Retina (tissue), 1 donor: ENCODE measurements around the gene FRMD4A.
"Not testable (repeated sequence)": the region's sequence is repeated elsewhere in the genome, so short reads cannot be mapped to it uniquely, and the experiment has no call there.

ENCODE experiments used
- DNase-seq: peaks from one replicate; pipeline ENCODE4 v3.0.0-alpha.2; 2016

FRMD4A gene

GRCh38 chr10:14089556-14090292 lies 241.0 kb downstream of the FRMD4A start:
- no peak for DNase-seq

DNA sequence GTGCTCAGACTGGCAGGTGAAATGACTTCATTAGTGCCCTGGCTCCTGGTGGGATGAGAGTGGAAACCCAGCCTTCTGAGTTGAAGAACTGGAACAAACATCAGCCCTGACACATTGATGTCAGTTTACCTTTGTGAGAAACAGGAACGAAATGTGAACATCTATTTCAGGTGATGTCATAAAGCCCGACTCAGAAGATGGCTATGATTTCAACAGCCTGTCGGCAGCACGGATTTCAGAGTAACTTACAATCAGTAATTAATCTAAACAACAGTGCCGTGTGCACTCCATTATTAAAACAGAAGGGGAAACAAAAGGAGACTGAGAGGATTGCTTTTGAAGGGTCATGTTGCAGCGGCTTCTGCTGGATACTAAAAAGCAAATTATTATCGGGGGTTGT lies 243.2 kb downstream of the FRMD4A start:
- DNase-seq, result no peak

GRCh38 chr10:14086596-14086995 lies 244.1 kb downstream of the FRMD4A start:
- no peak for DNase-seq

- no peak for DNase-seq
Observed at GRCh38 chr10:14084875-14085274, 245.8 kb downstream of the FRMD4A start.

- no peak for DNase-seq
Observed at GRCh38 chr10:14080795-14081194, 249.9 kb downstream of the FRMD4A start.

GRCh38 chr10:14077430-14077829 lies 253.3 kb downstream of the FRMD4A start:
- no peak for DNase-seq

DNA sequence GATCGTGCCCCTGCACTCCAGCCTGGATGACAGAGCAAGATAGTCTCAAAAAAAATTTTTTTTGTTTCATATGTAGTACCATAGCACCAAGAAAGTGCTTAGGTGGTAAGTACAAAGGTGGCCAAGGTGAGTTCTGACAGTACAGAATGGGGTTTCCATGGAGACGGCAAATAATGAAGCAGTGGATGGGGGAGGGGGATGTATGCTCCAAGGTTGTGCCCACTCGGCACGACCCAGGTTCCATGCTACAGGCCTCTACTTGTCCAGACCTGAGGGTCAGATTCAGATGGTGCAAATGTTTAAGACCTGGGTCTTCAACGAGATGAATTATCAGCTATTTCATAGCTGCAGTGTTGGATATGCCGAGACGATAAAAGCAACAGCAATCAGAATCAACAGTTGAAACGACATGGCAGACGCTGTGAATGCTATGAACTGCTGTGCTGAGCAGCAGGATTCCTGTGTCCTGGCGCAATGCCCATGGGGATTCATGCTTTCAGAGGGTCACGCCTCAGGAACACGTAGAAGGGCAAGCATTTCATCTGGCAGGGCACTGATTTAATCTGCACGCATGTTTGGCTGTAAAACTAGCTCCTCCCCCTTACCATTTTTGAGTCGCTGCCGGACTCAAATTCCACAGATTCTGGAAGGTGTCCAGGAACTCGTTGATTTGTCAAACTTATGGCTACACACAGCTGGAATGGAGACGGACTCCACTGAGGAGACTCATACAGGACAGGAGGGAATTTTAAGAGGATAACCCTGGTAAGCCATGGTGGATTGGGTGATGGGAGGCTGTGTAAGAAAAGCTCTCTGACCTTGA lies 256.5 kb downstream of the FRMD4A start:
- DNase-seq, result no peak

DNA sequence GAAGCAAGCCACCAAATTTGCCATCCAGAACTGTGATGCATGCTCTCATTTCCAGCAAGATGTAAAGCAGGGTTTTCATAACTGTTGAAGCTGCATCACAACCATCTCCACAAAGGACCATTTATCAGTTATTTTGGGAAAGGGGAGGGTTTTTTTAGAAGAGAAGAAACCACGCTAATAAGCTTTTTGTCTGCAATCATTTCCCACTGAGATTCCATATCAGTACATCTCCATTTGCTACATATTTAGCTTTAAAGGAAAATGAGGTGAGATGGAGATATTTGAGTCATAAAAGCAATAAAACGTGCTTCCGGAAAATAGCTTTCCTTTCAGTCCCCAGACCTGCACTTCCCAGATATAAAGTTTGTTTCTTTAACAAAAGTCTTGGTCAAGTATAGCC lies 258.2 kb downstream of the FRMD4A start:
- DNase-seq, result no peak

- DNase-seq, result no peak
Observed at GRCh38 chr10:14071956-14072355, 258.8 kb downstream of the FRMD4A start.

DNA sequence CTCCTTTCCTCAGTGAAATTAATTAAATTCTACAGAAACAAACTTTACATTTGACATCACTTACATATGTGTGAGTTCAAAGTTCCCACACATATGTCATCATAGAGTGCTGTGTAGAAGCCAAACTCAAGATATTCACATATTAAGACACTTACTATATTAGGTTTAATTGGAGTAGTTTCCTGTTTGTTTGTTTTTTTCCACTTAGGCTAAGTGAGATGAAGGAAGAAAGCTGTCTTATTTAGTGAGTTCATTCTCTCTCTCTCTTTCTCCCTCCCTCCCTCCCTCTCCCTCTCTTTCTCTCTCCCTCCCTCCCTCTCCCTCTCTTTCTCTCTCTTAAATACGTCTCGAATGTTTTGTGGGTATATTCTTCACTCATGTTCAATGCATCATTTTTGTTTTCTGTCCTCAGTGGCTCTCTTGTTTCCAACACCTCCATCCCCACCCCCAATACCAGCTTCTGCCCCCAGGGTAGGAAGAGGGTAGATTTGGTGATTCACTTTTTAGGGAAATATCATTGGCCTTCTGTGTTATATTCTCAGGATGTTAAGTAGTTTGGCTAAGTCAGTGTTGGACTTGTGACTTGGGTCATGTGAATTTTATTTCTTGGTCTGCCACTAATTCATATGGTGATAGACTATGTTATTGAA lies 262.0 kb downstream of the FRMD4A start:
- DNase-seq, result no peak

DNA sequence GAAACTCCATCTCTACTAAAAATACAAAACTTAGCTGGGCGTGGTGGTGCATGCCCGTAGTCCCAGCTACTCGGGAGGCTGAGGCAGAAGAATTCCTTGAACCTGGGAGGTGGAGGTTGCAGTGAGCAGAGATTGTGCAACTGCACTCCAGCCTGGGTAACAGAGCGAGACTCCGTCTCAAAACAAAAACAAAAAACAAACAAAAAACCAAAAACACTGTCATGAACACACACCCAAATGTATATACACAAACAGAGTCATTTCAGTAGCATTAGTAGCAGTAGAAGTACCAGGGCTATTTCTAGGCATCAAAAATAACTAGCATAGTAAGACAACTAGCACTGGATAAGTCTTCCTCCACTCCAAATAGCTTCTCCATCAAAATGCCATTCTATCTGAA lies 263.1 kb downstream of the FRMD4A start:
- not testable (repeated sequence) for DNase-seq

DNA sequence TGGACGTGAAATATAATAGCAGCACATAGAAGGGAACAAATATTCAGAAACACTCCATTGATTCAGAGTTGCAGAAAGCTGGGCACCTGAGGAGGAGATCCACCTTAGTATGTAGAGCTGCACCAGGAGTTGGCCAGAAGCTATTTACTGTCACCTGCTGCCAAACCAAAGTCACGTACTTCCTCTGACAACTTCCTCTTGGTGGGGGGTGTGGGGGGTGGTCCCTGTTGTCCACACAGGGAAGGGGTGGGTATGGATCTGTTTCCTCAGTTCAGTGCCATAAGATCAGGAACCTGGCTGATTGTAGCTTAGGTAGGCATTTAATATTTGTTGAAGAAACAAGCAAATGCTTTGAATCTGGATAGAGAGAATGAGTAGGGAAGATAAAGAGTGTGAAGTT lies 264.6 kb downstream of the FRMD4A start:
- no peak for DNase-seq

GRCh38 chr10:14063531-14064285 lies 267.0 kb downstream of the FRMD4A start:
- DNase-seq, result no peak

- no peak for DNase-seq
Observed at GRCh38 chr10:14062528-14063260, 268.0 kb downstream of the FRMD4A start.

- DNase-seq, result no peak
Observed at GRCh38 chr10:14060320-14061070, 270.2 kb downstream of the FRMD4A start.

GRCh38 chr10:14056610-14057332 lies 274.0 kb downstream of the FRMD4A start:
- DNase-seq, result peak; percentile 65

DNA sequence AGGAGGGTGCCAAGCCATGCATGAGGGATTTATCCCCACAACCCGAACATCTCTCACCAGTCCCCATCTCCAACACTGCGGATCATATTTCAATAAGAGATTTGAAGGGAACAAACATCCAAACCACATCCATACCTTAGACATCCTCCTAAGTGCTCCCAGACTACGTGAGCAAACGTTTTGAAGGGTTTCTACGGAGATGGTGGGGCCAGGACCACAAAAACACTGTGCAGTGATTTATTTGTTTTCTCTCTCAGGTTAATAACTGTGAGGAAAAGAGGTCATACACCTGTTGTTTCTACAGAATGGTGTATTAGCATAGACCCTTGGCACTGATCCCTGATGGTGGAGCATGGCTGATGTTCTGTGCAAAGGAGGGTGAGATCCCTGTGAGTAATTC lies 277.8 kb downstream of the FRMD4A start:
- no peak for DNase-seq

DNA sequence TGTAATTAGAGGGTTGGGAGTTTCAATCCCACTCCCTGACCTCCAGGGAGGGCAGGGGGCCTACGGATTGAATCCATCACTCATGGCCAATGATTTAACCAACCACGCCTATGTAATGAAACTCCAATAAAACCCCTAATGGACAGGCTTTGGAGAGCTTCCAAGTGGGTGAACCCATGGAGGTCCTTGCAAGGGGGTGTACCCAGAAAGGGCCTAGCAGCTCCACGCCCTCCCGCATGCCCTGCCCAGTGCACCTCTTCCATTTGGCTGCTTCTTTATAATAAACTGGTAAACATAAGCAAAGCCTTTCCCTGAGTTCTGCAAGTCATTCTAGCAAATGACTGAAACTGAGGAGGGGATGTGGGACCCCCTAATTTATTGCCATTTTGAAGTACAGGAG lies 280.1 kb downstream of the FRMD4A start:
- DNase-seq, result no peak

GRCh38 chr10:14048930-14049613 lies 281.7 kb downstream of the FRMD4A start:
- DNase-seq, result no peak

GRCh38 chr10:14047431-14047830 lies 283.3 kb downstream of the FRMD4A start:
- DNase-seq, result no peak
